ENCODE measurements around the gene SERAC1.
"Not testable (repeated sequence)": the region's sequence is repeated elsewhere in the genome, so short reads cannot be mapped to it uniquely, and the experiment has no call there.

Gene SERAC1

DNA sequence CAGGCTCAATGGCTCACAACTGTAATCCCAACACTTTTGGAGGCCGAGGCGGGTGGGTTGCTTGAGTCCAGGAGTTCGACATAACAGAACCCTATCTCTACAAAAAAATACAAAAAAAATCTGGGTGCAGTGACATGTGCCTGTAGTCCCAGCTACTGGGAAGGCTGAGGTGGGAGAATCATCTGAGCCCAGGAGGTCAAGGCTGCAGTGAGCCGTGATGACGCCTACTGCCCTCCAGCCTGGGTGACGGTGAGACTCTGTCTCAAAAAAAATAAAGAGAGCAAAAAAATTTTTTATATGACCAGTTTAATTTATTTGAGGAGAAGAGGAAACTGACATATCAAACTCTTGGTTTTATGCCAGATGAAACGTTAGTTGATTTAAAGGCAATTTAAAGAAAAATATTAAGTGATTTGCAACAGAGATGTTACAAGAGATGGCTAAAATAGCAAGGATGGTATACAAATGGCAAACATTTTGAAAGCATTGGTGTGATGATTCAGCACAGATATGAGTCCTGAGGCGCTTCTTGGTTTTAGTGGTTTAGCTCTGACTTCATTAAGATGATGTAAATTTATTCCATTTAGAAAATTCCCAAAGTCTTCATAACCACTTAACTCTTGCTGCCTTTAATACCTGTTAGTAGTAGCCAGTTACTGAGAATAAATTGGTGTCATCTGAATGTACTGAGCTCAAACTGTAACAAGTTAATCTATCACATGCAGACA, 17.8 kb upstream of the SERAC1 start:
- H3K27ac ChIP-seq: no peak overlapping the region
- no peak for TF ChIP-seq ZFX (IDR thresholded peaks at IDR 0.05)
- TF ChIP-seq, protein P1, sequence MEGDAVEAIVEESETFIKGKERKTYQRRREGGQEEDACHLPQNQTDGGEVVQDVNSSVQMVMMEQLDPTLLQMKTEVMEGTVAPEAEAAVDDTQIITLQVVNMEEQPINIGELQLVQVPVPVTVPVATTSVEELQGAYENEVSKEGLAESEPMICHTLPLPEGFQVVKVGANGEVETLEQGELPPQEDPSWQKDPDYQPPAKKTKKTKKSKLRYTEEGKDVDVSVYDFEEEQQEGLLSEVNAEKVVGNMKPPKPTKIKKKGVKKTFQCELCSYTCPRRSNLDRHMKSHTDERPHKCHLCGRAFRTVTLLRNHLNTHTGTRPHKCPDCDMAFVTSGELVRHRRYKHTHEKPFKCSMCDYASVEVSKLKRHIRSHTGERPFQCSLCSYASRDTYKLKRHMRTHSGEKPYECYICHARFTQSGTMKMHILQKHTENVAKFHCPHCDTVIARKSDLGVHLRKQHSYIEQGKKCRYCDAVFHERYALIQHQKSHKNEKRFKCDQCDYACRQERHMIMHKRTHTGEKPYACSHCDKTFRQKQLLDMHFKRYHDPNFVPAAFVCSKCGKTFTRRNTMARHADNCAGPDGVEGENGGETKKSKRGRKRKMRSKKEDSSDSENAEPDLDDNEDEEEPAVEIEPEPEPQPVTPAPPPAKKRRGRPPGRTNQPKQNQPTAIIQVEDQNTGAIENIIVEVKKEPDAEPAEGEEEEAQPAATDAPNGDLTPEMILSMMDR (conservative IDR thresholded peaks at IDR 0.05): no peak

DNA sequence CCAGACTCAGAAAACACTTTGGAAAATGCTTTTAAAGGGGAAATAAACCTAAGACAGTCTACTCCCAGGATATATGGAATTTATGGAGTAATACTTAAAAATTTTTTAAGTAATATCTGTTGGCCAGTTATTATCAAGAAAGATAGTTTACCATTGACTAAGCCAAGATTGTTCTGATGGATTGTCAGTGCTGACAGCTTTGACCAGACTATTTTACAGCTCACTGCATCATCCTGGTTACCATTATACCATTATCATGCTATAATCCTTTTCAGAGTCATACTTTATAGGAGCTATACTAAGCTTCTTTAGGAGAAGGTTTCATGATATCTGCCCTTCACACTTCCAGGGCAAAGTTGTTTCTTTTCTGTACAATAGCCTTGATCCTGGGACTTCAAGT, 16.5 kb upstream of the SERAC1 start:
- H3K27ac ChIP-seq: no peak overlapping the region
- no peak for TF ChIP-seq ZFX (IDR thresholded peaks at IDR 0.05)
- TF ChIP-seq, protein P1 (conservative IDR thresholded peaks at IDR 0.05): no peak

DNA sequence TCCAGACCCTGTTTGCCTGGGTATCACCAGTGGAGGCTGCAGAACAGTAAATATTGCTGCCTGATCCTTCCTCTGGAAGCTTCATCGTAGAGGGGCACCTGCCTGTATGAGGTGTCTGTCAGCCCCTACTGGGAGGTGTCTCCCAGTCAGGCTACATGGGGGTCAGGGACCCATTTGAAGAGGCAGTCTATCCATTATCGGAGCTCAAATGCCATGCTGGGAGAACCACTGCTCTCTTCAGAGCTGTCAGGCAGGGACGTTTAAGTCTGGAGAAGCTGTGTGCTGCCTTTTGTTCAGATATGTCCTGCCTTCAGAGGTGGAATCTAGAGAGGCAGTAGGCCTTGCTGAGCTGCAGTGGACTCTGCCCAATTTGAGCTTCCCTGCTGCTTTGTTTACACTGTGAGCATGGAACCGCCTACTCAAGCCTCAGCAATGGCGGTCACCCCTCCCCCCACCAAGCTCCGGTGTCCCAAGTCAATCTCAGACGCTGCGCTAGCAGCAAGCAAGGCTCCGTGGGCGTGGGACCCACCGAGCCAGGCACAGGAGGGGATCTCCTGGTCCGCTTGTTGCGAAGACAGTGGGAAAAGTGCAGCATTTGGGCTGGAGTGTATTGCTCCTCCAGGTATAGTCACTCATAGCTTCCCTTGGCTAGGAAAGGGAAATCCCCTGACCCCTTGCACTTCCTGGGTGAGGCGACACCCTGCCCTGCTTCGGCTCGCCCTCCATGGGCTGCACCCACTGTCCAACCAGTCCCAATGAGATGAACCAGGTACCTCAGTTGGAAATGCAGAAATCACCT, 15.3 kb upstream of the SERAC1 start:
- H3K27ac ChIP-seq: not testable (repeated sequence)

DNA sequence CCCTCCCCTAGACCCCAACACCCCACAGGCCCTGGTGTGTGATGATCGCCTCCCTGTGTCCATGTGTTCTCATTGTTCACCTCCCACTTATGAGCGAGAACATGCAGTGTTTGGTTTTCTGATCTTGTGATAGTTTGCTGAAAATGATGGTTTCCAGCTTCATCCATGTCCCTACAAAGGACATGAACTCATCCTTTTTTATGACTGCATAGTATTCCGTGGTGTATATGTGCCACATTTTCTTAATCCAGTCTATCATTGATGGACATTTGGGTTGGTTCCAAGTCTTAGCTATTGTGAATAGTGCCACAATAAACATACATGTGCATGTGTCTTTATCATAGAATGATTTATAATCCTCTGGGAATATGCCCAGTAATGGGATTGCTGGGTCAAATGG, 9.7 kb upstream of the SERAC1 start:
- not testable (repeated sequence) for H3K27ac ChIP-seq

DNA sequence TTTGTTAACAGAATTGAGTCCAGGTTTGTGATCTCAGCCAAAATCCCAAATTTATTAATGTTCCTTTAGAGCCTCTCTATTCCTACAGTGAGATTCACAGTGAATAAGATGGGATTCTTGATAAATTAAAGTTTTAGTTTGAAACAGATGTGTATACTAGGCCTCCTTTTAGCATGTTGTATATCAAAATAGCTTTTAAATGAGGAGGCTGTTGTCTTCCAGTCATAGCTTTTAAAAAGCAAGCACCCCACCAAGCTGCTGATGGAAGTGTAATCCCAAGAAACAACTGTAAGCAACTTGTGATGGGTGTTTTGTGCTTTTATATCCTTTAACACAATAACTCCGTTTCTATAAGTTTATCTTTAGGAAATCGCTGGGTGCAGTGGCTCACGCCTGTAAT, 7.0 kb upstream of the SERAC1 start:
- TF ChIP-seq, protein P1 (conservative IDR thresholded peaks at IDR 0.05): no peak
- no peak for TF ChIP-seq ZFX (IDR thresholded peaks at IDR 0.05)
- no peak overlapping the region for H3K27ac ChIP-seq

DNA sequence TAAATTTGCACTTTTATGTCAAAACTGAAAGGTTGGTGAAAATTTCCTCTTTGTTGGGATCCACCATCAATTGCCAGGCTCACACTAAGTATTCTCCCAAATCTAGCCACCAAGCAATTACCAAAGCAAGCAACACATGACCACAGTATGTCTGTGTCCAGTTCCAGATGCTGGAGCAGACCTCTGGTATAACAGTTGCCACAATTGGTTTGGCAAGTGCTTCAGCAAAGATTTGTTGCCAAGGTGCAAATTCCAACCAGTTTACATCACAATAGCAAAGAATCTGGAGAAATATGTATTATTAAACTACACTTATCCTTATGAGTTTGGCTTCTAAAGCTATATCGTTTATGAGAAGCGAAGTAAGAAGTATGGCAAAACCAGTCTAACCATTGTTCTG, 6.5 kb upstream of the SERAC1 start:
- no peak for TF ChIP-seq ZFX (IDR thresholded peaks at IDR 0.05)
- TF ChIP-seq, protein P1 (conservative IDR thresholded peaks at IDR 0.05): no peak
- H3K27ac ChIP-seq: no peak overlapping the region

DNA sequence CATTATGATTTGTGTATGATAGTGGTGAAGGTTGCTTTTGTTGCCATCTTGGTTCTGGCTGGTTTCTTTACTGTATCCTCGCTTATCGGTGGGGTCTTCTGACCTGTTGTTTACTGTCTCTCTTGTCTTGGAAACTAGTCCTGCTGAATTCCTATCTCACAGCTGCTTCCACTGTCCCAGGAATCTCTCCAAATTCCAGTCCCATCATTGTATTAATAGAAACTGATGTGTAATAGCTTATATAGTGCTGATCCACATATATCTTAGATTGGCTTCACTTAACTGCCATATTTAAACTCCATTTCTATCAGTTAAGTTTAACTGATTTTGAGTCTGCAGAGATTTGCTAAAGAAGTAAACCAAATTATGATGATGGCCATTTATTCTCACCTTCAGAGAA, 6.0 kb upstream of the SERAC1 start:
- TF ChIP-seq ZFX (IDR thresholded peaks at IDR 0.05): no peak
- TF ChIP-seq, protein P1 (conservative IDR thresholded peaks at IDR 0.05): no peak
- H3K27ac ChIP-seq: no peak overlapping the region

DNA sequence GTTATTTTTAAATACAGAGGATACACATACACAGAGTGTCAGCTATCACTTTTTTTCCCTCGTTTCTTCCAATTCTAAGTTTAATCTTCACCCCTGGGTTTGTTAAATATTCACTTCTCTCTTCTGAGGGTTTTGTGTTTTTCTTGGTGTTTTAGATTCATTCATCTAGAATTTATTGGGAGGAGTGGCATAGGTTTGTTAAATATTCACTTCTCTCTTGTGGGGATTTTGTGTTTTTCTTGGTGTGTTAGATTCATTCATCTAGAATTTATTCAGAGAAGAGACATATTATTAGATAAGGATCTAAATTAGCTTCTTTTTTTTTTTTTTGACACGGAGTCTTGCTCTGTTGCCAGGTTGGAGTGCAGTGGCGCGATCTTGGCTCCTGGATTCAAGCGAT, 3.9 kb upstream of the SERAC1 start:
- TF ChIP-seq, protein P1 (conservative IDR thresholded peaks at IDR 0.05): no peak
- no peak for TF ChIP-seq ZFX (IDR thresholded peaks at IDR 0.05)
- no peak overlapping the region for H3K27ac ChIP-seq
